K562 (cell line): ENCODE results near the gene NHS. TPM values are rescaled to one million over a fixed set of nuclear protein-coding genes. Genes with fewer than 3 reads are reported as not detected.

Experiments
- ATAC-seq: fragments of 200-7000 bp; cut with Tn5 transposase; 3 replicates; pipeline ENCODE4 v1.9.1; 2020; ENCODE audit warnings: moderate library complexity
- BruUV-seq: library from RNA; stranded (reverse); fragments of 400-500 nt; replicated peaks from 2 replicates; lab custom pipeline; 2021; lab: Mats Ljungman, UMichigan
- CTCF ChIA-PET: fragments of 300-600 bp; formaldehyde crosslinking; extraction: SDS; loops from one replicate; lab custom pipeline; 2021; ENCODE audit warnings: low intra/inter-chr PET ratio; lab: Yijun Ruan, JAX
- POLR2A ChIA-PET: fragments of 300-600, 350-650 bp; sonication (Branson Sonifier 250); formaldehyde crosslinking; extraction: SDS; loops from one replicate; lab custom pipeline; 2021; ENCODE audit warnings: antibody characterized with exemption, inconsistent platforms; lab: Yijun Ruan, JAX
- DNase-seq, 4 experiments: peaks; one replicate each; pipeline versions ENCODE4 v3.0.0 to v3.0.0-alpha.2; 2011 to 2018; ENCODE audit warnings: low spot score in 3 of 4, mixed read lengths in 3 of 4; ENCODE audit errors: extremely low read depth in 1 of 4
- FAIRE-seq: peaks from 2 replicates; lab custom pipeline; 2011; peaks lifted over from hg19 to GRCh38; lab: Jason Lieb, UNC
- H2AFZ ChIP-seq: 2 replicates; pipeline ENCODE4 v1.6.0; 2011; ENCODE audit warnings: low read depth, low read length, control low read depth, inconsistent platforms
- H3K27ac ChIP-seq: fragments of 200-600 bp; 3 replicates; pipeline ENCODE4 v1.8.0; 2011; ENCODE audit warnings: low read depth, mild to moderate bottlenecking, control low read depth, inconsistent platforms, low read length, moderate library complexity, mixed read lengths; ENCODE audit errors: extremely low read depth
- H3K27me3 ChIP-seq, 2 experiments: fragments of 300-600 bp in 1 of 2; 2 replicates in 1 of 2; 3 replicates in 1 of 2; pipeline versions ENCODE4 v1.6.0 to v1.8.0; 2011; ENCODE audit warnings: inconsistent platforms in 2 of 2, low read length in 2 of 2, mild to moderate bottlenecking in 1 of 2, mixed read lengths in 1 of 2, moderate library complexity in 1 of 2; ENCODE audit not compliant: control insufficient read depth in 2 of 2, insufficient read depth in 2 of 2
- H3K36me3 ChIP-seq: fragments of 300-600 bp; 3 replicates; pipeline ENCODE4 v1.8.0; 2011; ENCODE audit warnings: mild to moderate bottlenecking, low read length, inconsistent platforms; ENCODE audit not compliant: control insufficient read depth, insufficient read depth
- H3K4me1 ChIP-seq, 2 experiments: fragments of 200-600 bp in 1 of 2; replicated peaks in 1 of 2; 2 replicates in 1 of 2; 3 replicates in 1 of 2; pipeline versions ENCODE4 v1.5.1 to v1.8.0; 2011; ENCODE audit warnings: inconsistent platforms in 2 of 2, low read length in 2 of 2, mild to moderate bottlenecking in 1 of 2, mixed read lengths in 1 of 2, moderate library complexity in 1 of 2; ENCODE audit not compliant: control insufficient read depth in 2 of 2, insufficient read depth in 2 of 2
- H3K4me2 ChIP-seq: 2 replicates; pipeline ENCODE4 v1.6.1; 2011; ENCODE audit warnings: low read length, control low read depth, inconsistent platforms, mixed read lengths; ENCODE audit not compliant: insufficient read depth
- H3K4me3 ChIP-seq: fragments of 200-600 bp; sonication (generic), shearing (Covaris generic); 2 replicates; pipeline ENCODE4 v1.5.1; 2016; ENCODE audit warnings: control low read depth, inconsistent platforms
- H3K79me2 ChIP-seq: fragments of 200-600 bp; 3 replicates; pipeline ENCODE4 v1.8.0; 2011; ENCODE audit warnings: low read length, inconsistent platforms; ENCODE audit not compliant: control insufficient read depth, insufficient read depth
- H3K9ac ChIP-seq, 2 experiments: 2 replicates each; pipeline versions ENCODE4 v1.6.0 to v1.6.1; 2011; ENCODE audit warnings: low read depth in 2 of 2, low read length in 2 of 2, control low read depth in 1 of 2, inconsistent platforms in 1 of 2, mild to moderate bottlenecking in 1 of 2, mixed read lengths in 1 of 2; ENCODE audit not compliant: insufficient read depth in 1 of 2
- H3K9me1 ChIP-seq: one replicate; pipeline ENCODE4 v1.6.0; 2011; ENCODE audit warnings: inconsistent platforms, mild to moderate bottlenecking, low read length, moderate library complexity; ENCODE audit not compliant: control insufficient read depth, insufficient read depth
- H3K9me3 ChIP-seq: replicated peaks from 2 replicates; pipeline ENCODE4 v1.5.1; 2011; ENCODE audit warnings: low read depth, low read length, inconsistent platforms; ENCODE audit not compliant: control insufficient read depth, insufficient read depth
- H4K20me1 ChIP-seq: replicated peaks from 2 replicates; pipeline ENCODE4 v1.6.1; 2011; ENCODE audit warnings: low read length, inconsistent platforms, mixed read lengths; ENCODE audit not compliant: control insufficient read depth, insufficient read depth
- DACH1 ChIP-seq: fragments of 450-650 bp; IDR thresholded peaks from 2 replicates; pipeline ENCODE4 v1.6.1; 2018; ENCODE audit not compliant: partially characterized antibody
- FOXJ2 ChIP-seq: fragments of 200-800 bp; sonication (Bioruptor generic); IDR thresholded peaks from 2 replicates; pipeline ENCODE4 v1.6.1; 2016; ENCODE audit warnings: missing genetic modification characterization, missing compliant biosample characterization
- GTF2E2 ChIP-seq: fragments of 200-800 bp; sonication (Bioruptor generic); IDR thresholded peaks from 2 replicates; pipeline ENCODE4 v1.6.1; 2016; ENCODE audit warnings: missing genetic modification characterization, missing compliant biosample characterization
- KLF10 ChIP-seq: fragments of 250-450 bp; sonication (Bioruptor Pico); IDR thresholded peaks from 2 replicates; pipeline ENCODE4 v1.6.1; 2021; ENCODE audit warnings: matching md5 sums
- PCBP1 ChIP-seq: fragments of 200-400 bp; formaldehyde crosslinking; IDR thresholded peaks from 2 replicates; pipeline ENCODE4 v1.6.1; 2018; ENCODE audit warnings: mild to moderate bottlenecking, low read depth, low read length; ENCODE audit not compliant: poor library complexity, severe bottlenecking
- STAT5A ChIP-seq: IDR thresholded peaks from 2 replicates; pipeline ENCODE4 v1.6.1; 2012; ENCODE audit warnings: low read length, inconsistent platforms, borderline replicate concordance
- TCF3 ChIP-seq: sonication (generic); formaldehyde crosslinking; IDR thresholded peaks from 2 replicates; pipeline ENCODE4 v1.4.0; 2020; ENCODE audit warnings: mild to moderate bottlenecking, missing genetic modification reagents
- TEAD4 ChIP-seq, 2 experiments: sonication (generic) in 1 of 2; formaldehyde crosslinking in 1 of 2; IDR thresholded peaks; 2 replicates each; pipeline versions ENCODE4 v1.6.1 to v1.8.0; 2012 to 2022; ENCODE audit warnings: borderline replicate concordance in 1 of 2, inconsistent platforms in 1 of 2, low read length in 1 of 2, mild to moderate bottlenecking in 1 of 2, missing genetic modification reagents in 1 of 2
- TRIM25 ChIP-seq: fragments of 450-650 bp; IDR thresholded peaks from 2 replicates; pipeline ENCODE4 v1.7.0; 2016; ENCODE audit warnings: borderline replicate concordance
- ZNF134 ChIP-seq: fragments of 250-450 bp; sonication (Bioruptor Pico); conservative IDR thresholded peaks from 2 replicates; pipeline ENCODE4 v1.4.0; 2020
- WGBS: fragments of 100-300 bp; shearing (Covaris generic); methylation state at CpG from one replicate; pipeline ENCODE4 v1.1.6; 2016; ENCODE audit warnings: low coverage, mixed read lengths; ENCODE audit not compliant: insufficient coverage; ENCODE audit errors: missing lambda C conversion rate; 5-methylcytosine and 5-hydroxymethylcytosine counted together
- in situ Hi-C: fragments of 300-500 bp; cut with MboI; formaldehyde crosslinking; loops from 4 replicates; pipeline ENCODE4 v1.15.0; 2018; ENCODE audit warnings: inconsistent platforms, mixed read lengths
- intact Hi-C: fragments of 100-400 bp; cut with micrococcal nuclease; formaldehyde crosslinking; loops from 2 replicates; pipeline ENCODE4 v1.14.2; 2022
- polyA plus RNA-seq, 8 experiments: library from polyadenylated mRNA; depleted of rRNA in 4 of 8; stranded (reverse) in 5 of 8; unstranded in 3 of 8; fragments of >200 nt; fragmentation: Nextera tagmentation in 2 of 8; fragmentation: Illumina TruSeq in 1 of 8; extraction: Ambion mirVana in 2 of 8; extraction: Trizol in 1 of 8; gene quantifications; 2 replicates each; pipeline versions ENCODE4 v1.2.1 to v1.2.3, GENCODE V29; 2011 to 2014; ENCODE audit warnings: inconsistent platforms in 1 of 8, missing spikeins in 1 of 8
- total RNA-seq, 7 experiments: library from RNA; depleted of rRNA in 6 of 7; stranded (reverse); fragments of >200 nt in 6 of 7; fragmentation: Illumina TruSeq in 2 of 7; extraction: Trizol in 2 of 7; gene quantifications; 2 replicates each; pipeline versions ENCODE4 v1.2.1 to v1.2.3, GENCODE V29; 2011 to 2021; ENCODE audit warnings: low replicate concordance in 1 of 7

NHS gene
- total and polyA plus RNA-seq, 9 of the 15 experiments (the other 6 are each of a cell fraction or from before 2014, with no cell fraction given) = 0.02 TPM; not detected in 8

GRCh38 chrX:17412692-17413091 lies 37.7 kb downstream of the NHS start (continued):
- TF ChIP-seq DACH1 = no peak
- no peak for TF ChIP-seq KLF10 (CRISPR knock-in tag)
- no peak for TF ChIP-seq PCBP1
- no peak for TF ChIP-seq GTF2E2 (tag)
- no peak for TF ChIP-seq TRIM25

DNA sequence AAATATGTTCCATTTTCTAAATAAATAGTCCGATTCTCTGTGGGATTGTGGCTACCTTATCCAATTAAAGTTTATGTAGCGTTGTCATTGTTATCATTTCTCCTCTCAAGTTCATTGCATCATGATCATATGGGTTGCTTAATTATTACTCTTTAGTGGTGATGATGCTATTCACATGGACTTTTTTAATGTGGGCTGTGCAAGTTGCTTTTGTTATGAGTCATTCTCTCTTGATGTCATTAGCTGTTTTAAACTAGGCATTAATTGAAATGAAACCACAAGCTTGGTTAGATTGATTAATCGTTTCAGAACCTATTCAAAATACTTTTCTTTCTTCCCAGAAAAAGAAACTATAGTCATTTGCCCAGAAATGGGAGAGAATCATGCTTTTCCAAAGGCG lies 38.2 kb downstream of the NHS start:
- no peak for ATAC-seq
- TF ChIP-seq FOXJ2 (tag) (no peak), TEAD4 (IDR thresholded peaks at IDR 0.05; ENCODE audit: low read length) (no peak), TEAD4 (CRISPR knock-in tag; IDR thresholded peaks at IDR 0.05; ENCODE audit: borderline replicate concordance) (no peak), ZNF134 (no peak), TCF3 (no peak), STAT5A (no peak)
- Histone ChIP-seq H3K79me2 (no peaks in the 10 kb centered on the region), H3K4me3 (no peak overlapping the region), H3K9ac (no peak overlapping the region), H2AFZ (no peak overlapping the region), H4K20me1 (no peaks in the 10 kb centered on the region), H3K4me2 (no peak overlapping the region), H3K27me3 (no peaks in the 10 kb centered on the region), H3K4me1 (no peaks in the 10 kb centered on the region), H3K9me3 (no peaks in the 10 kb centered on the region), H3K36me3 (no peaks in the 10 kb centered on the region), H3K27ac (no peak overlapping the region), H3K9me1 (no peaks in the 10 kb centered on the region)
- WGBS = 0% methylated on average over 4 of the region's 4 CpGs
- ChIA-PET POLR2A (no interaction called here), CTCF (no interaction called here)
- no peak for DNase-seq
- FAIRE-seq = no peak
- intact Hi-C loops = no loop called here
- BruUV-seq = no TSS peak
- in situ Hi-C loops = no loop called here
